IPS-15b (cell line): ENCODE measurements around the gene PPIF.
"Not testable (repeated sequence)": the region's sequence is repeated elsewhere in the genome, so short reads cannot be mapped to it uniquely, and the experiment has no call there.

Source experiments
- H3K27me3 ChIP-seq: one replicate; pipeline ENCODE4 v1.6.1; 2013; ENCODE audit warnings: low read length; ENCODE audit not compliant: control insufficient read depth, insufficient read depth
- H3K36me3 ChIP-seq: one replicate; pipeline ENCODE4 v1.6.1; 2013; ENCODE audit warnings: low read length; ENCODE audit not compliant: control insufficient read depth, insufficient read depth
- H3K4me1 ChIP-seq: one replicate; pipeline ENCODE4 v1.6.1; 2013; ENCODE audit warnings: mild to moderate bottlenecking, low read length; ENCODE audit not compliant: control insufficient read depth, insufficient read depth
- H3K4me3 ChIP-seq: one replicate; pipeline ENCODE4 v1.5.1; 2013; ENCODE audit warnings: low read depth, low read length
- H3K9ac ChIP-seq: one replicate; pipeline ENCODE4 v1.6.1; 2013; ENCODE audit warnings: low read depth, mild to moderate bottlenecking, low read length
- H3K9me3 ChIP-seq: one replicate; pipeline ENCODE4 v1.6.1; 2013; ENCODE audit warnings: mild to moderate bottlenecking, low read length; ENCODE audit not compliant: control insufficient read depth, insufficient read depth

The PPIF gene

DNA sequence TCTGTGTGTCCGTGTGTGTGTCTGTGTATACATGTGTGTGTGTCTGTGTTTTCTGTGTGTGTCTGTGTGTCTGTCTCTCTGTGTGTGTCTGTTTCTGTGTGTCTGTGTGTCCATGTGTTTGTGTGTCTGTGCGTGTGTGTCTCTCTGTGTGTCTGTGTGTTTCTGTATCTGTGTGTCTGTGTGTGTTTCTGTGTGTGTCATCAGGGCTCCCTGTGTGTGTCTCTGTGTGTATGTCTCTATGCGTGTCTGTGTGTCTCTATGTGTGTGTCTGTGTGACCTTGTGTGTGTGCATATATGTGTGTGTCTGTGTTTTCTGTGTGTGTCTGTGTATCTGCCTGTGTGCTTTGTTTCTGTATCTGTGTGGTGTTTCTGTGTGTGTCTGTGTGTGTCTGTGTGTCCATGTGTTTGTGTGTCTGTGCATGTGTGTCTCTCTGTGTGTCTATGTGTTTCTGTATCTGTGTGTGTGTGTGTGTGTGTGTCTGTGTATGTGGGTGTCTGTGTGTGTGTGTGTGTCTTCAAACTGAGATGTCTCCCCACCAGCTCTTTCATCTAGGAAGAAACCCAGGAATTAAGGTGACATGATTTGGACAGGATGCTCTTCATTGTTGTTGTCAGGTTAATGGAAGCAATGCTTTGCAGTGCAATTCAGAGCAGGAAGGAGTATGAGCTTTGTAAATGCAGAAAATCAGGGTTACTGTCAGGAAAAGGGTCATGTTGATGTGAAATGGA is 20.7 kb upstream of the PPIF start:
- Histone ChIP-seq H3K27me3 (no peaks in the 10 kb centered on the region), H3K9ac (no peak overlapping the region), H3K36me3 (no peaks in the 10 kb centered on the region), H3K4me1 (no peaks in the 10 kb centered on the region), H3K9me3 (no peaks in the 10 kb centered on the region), H3K4me3 (no peak overlapping the region)

DNA sequence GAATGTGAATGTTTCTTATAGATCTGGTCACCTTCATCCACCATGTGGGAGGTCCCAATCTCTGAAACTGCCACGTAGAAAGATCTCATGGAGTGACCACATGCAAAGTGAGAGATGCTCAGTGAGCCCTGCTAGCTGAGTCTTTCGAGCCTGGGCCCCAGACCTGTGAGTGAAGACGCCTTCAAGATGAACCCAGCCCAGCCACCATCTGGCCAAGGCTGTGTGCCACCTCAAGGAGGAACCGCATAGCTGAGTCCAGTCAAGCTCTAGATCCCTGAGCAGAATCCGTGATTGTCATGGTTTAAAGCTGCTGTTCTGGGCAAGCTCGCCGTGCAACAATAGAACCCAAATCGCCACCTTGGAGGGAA is 20.2 kb upstream of the PPIF start:
- no peaks in the 10 kb centered on the region for H3K9me3 ChIP-seq
- H3K4me3 ChIP-seq: no peak overlapping the region
- H3K4me1 ChIP-seq: no peaks in the 10 kb centered on the region
- H3K27me3 ChIP-seq: no peaks in the 10 kb centered on the region
- H3K9ac ChIP-seq: no peak overlapping the region
- no peaks in the 10 kb centered on the region for H3K36me3 ChIP-seq

DNA sequence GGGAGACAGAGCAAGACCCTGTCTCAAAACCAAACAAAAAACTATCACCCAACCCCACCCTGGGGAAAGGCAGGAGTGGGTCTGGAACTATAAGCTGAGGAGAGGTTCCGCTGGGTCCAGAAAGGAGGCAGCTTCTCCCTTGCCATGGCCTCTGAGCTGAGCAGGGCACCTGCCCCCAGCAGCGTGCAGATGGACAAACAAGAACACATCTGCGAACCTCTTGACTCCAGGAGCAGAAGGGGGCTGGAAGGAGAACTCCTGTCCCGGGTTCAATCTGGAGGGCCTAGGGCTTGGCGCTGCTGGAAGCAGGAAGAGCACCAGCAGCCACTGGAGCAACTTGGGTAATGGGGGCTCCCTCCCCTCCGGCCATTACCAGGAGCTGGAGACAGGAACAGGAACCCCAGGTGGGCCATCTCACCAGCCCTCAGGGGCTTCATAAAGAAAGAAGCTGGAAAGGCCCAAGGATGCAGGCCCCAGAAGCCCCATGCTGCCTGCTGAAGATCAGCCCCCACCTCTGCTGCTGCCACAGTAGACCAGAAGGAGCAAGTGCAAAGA is 19.0 kb upstream of the PPIF start:
- Histone ChIP-seq H3K9me3 (no peaks in the 10 kb centered on the region), H3K4me1 (no peaks in the 10 kb centered on the region), H3K27me3 (no peaks in the 10 kb centered on the region), H3K36me3 (no peaks in the 10 kb centered on the region), H3K4me3 (no peak overlapping the region), H3K9ac (no peak overlapping the region)

DNA sequence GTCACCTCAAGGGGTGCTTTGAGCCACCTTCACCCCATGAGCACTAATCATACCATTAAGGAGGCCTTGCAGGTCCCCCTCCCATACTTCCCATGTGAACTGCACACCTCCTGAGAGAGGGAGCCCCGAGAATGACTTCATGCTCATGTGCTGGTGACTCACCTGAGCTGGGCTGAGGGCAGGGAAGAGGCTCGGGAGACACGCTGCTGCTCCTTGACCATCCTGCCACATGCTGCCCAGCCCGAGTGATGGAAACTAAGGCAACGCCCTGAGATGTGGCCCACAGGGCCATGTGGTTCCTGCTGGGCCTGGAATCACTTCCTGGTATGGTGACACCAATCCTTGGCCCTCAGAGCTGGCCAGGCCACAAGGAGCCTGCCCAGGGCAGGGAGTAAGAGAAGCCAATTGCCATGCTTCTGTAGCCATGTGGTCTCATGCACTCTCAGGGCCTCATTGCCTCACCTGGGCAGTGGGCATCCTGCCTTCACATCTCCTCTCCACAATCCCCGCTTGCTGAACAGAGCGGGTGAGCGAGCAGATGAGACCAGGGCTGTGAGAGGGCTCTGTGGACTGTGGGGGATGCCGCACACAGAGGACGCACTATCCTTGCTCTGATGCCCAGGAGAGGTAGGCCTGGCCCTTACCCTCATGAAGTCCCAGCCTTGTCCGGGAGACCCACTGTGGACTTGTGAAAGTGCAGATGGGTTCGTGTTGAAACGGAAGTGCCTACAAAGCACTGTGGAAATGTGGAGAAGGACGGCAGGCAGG is 18.3 kb upstream of the PPIF start:
- H3K27me3 ChIP-seq: no peaks in the 10 kb centered on the region
- no peaks in the 10 kb centered on the region for H3K4me1 ChIP-seq
- no peaks in the 10 kb centered on the region for H3K36me3 ChIP-seq
- H3K4me3 ChIP-seq: no peak overlapping the region
- H3K9ac ChIP-seq: no peak overlapping the region
- H3K9me3 ChIP-seq: no peaks in the 10 kb centered on the region

DNA sequence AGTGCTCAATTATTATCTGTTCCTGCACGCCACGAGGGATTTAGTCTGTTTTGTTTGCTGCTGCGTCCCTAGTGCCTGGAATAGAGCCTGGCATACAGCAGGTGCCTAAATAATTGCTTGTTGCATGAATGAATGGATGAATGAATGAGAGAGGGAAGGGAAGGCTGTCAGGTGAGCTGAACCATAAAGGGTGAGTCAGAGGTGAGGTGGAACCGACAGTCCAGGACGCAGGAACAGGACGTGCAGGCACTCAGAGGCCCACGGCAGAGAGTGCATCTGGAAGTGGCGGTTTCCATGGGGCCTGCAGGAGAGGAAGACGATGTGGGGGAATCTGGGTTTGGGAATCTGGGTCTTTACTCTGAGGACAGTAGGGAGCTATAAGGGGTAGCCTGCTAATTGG is 17.7 kb upstream of the PPIF start:
- no peaks in the 10 kb centered on the region for H3K36me3 ChIP-seq
- H3K9ac ChIP-seq: no peak overlapping the region
- H3K4me3 ChIP-seq: no peak overlapping the region
- no peaks in the 10 kb centered on the region for H3K4me1 ChIP-seq
- H3K27me3 ChIP-seq: no peaks in the 10 kb centered on the region
- no peaks in the 10 kb centered on the region for H3K9me3 ChIP-seq

DNA sequence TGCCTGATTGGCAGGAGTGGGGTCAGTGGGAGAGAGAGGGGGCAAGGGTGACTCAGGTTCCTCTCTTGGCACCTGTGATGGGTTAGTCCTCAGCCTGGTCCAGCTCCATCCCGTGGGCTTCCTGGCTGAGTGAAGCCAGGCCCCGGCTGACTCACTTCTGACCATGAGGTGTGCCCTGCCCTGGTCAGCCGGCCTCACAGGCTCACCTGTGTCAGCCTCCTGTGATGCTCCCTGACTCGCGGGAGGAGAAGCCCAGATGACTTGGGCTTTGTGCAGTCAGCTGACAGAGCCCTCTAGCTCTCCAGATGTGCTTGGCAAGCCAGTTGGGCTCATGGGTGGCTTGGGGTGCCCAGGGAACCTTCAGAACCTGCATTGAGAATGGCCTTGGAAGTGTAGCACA is 16.0 kb upstream of the PPIF start:
- no peaks in the 10 kb centered on the region for H3K9me3 ChIP-seq
- H3K4me3 ChIP-seq: no peak overlapping the region
- H3K4me1 ChIP-seq: no peaks in the 10 kb centered on the region
- no peak overlapping the region for H3K9ac ChIP-seq
- H3K36me3 ChIP-seq: no peaks in the 10 kb centered on the region
- no peaks in the 10 kb centered on the region for H3K27me3 ChIP-seq

DNA sequence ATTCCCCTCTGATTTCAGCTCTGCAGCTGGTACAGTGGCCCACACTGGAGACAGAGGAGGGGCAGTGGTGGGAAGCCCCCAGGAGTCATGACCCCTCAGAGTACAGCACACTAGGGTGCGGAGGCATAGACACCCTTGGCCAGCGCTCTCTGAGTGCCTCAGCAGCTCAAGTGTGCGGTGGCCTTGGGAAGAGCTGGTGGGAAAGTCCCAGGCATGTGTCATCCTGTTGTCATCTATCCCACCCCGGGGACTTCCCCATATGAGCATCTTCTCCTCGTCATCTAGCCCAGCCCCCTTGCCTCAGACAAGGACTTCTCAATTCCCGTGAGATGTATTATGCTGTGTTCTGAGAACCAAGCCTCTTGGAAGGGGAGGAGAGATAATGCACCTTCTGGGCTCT is 15.6 kb upstream of the PPIF start:
- Histone ChIP-seq H3K9ac (no peak overlapping the region), H3K9me3 (no peaks in the 10 kb centered on the region), H3K4me1 (no peaks in the 10 kb centered on the region), H3K27me3 (no peaks in the 10 kb centered on the region), H3K36me3 (no peaks in the 10 kb centered on the region), H3K4me3 (no peak overlapping the region)

DNA sequence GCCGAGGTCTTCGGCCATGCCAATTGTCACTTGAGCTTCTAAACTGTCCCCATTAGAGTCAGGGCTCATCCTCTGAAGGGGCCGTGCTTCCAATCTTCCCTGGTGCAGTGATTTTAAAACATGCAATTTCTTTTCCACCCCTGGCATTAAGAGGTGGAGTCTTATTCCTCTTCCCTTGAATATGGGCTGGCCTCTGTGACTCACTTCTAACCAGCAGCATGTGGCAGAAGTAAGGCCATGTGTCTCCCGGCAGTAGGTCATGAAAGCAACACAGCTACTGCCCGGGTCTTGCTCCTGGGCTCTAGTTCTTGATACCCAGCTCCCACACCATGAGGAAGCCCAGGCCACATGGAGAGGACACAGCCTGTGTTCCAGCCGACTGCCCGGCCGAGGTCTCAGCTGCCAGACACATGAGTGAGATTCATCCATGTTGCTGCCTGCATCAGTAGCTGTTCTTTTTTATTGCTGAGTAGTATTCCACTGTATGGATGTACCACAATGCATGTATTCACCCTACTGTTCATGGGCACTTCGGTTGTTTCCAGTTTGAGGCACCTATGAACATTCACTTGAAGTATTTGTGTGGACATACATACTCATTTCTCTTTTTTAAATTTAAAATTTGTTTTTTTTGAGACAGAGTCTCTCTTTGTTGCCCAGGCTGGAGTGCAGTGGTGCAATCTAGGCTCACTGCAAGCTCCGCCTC is 14.5 kb upstream of the PPIF start:
- H3K4me1 ChIP-seq, H3K27me3 ChIP-seq, H3K9ac ChIP-seq, H3K4me3 ChIP-seq, H3K36me3 ChIP-seq, H3K9me3 ChIP-seq: not testable (repeated sequence)

DNA sequence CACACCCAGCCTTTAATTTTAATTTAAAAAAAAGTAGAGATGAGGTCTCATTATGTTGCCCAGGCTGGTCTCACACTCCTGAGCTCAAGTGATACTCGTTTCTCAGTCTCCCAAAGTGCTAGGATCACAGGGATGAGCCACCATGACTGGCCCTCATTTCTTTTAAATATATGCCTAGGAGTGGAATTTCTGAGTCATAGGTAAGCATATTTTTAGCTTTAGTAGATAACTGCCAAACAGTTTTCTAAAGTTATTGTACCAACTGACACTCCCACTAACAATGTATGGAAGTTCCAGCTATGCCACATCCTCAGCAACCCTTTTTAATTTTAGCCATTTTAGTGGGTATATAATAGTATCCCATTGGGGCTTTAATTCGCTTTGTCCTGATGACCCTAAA is 13.8 kb upstream of the PPIF start:
- Histone ChIP-seq H3K36me3 (no peaks in the 10 kb centered on the region), H3K9me3 (no peaks in the 10 kb centered on the region), H3K4me1 (no peaks in the 10 kb centered on the region), H3K4me3 (no peak overlapping the region), H3K9ac (no peak overlapping the region), H3K27me3 (no peaks in the 10 kb centered on the region)

DNA sequence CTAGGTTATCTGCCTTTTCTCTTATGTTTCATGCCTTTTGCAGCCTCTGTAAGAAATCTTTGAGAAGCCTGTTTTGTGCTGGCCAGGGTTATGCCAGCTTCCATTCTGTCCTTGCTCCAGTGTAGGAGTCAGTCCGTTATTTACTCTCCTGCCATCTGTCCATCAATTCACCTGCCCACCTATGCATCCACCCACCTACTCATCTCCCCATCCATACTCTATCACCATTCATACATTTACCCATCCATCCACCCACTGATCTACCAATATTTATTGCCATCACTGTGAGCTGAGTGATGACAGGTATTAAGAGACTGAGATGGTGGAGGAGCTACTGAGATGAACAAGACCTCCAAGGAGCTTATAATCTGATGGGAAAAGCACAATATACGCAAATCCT is 12.7 kb upstream of the PPIF start:
- H3K27me3 ChIP-seq: no peaks in the 10 kb centered on the region
- no peak overlapping the region for H3K9ac ChIP-seq
- H3K4me1 ChIP-seq: no peaks in the 10 kb centered on the region
- no peak overlapping the region for H3K4me3 ChIP-seq
- H3K36me3 ChIP-seq: no peaks in the 10 kb centered on the region
- H3K9me3 ChIP-seq: no peaks in the 10 kb centered on the region

DNA sequence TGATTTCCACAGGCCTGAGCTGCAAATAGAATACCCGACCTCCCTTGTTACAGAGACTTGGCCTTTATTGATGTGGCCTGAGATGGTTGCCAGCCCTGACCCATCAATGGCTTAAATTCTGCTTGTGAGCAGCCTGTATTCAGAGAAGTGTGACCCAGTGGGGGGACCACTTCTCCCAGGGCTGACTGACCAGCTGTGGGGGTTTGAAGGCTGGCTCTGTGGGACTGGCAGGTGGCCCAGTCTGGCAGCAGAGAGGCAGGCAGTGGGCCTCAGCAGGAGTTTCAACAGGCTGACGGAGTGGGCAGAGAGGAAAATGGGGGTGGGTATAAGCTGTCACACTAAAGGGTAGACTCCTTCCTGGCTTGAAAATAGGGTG is 12.2 kb upstream of the PPIF start:
- no peaks in the 10 kb centered on the region for H3K36me3 ChIP-seq
- H3K4me3 ChIP-seq: no peak overlapping the region
- no peaks in the 10 kb centered on the region for H3K9me3 ChIP-seq
- no peaks in the 10 kb centered on the region for H3K27me3 ChIP-seq
- H3K9ac ChIP-seq: no peak overlapping the region
- no peaks in the 10 kb centered on the region for H3K4me1 ChIP-seq
